Stomach smooth muscle (tissue), 2 donors: ENCODE data around the gene NPAT.
A peak's percentile ranks its signal among the peaks of the same experiment; 100 is the strongest.

ENCODE experiments used
- H3K27ac ChIP-seq: one replicate; pipeline ENCODE4 v1.7.0; 2013; ENCODE audit warnings: mild to moderate bottlenecking, low read length, inconsistent platforms
- H3K27me3 ChIP-seq, 2 donors: one replicate each; pipeline ENCODE4 v1.7.0; 2013; ENCODE audit warnings: low read length in 2 of 2; ENCODE audit not compliant: insufficient read depth in 2 of 2, control insufficient read depth in 1 of 2
- H3K36me3 ChIP-seq, 2 donors: one replicate each; pipeline ENCODE4 v1.7.0; 2013; ENCODE audit warnings: low read length in 2 of 2; ENCODE audit not compliant: control insufficient read depth in 2 of 2, insufficient read depth in 2 of 2
- H3K4me1 ChIP-seq: one replicate; pipeline ENCODE4 v1.7.0; 2013; ENCODE audit warnings: low read length; ENCODE audit not compliant: control insufficient read depth, insufficient read depth
- H3K4me3 ChIP-seq, 2 donors: one replicate each; pipeline ENCODE4 v1.7.0; 2013; ENCODE audit warnings: low read length in 2 of 2
- H3K9ac ChIP-seq, 2 donors: one replicate each; pipeline ENCODE4 v1.7.0; 2013; ENCODE audit warnings: low read length in 2 of 2, mild to moderate bottlenecking in 1 of 2
- H3K9me3 ChIP-seq, 2 donors: one replicate each; pipeline ENCODE4 v1.7.0; 2013; ENCODE audit warnings: low read length in 2 of 2; ENCODE audit not compliant: control insufficient read depth in 2 of 2
- donor health status: healthy.
- donor health status: Pancreatic carcinoma.

Gene NPAT

GRCh38 chr11:108222574-108223347 is at the start of gene NPAT, which contains the start of gene ATM:
Gene NPAT (minus strand): TSS chr11:108222638. CDS start chr11:108222536, 102 bp downstream.
Gene ATM (plus strand): TSS chr11:108223067. CDS start chr11:108227625, 4,558 bp downstream.
- no peaks in the 10 kb centered on the region for H3K27me3 ChIP-seq
- no peaks in the 10 kb centered on the region for H3K36me3 ChIP-seq
- H3K9ac ChIP-seq, result peak within 1 kb of the TSS; percentile 94 to 98
- no peaks in the 10 kb centered on the region for H3K9me3 ChIP-seq
- H3K27ac ChIP-seq, result peak within 1 kb of the TSS; percentile 91
- H3K4me3 ChIP-seq, result peak within 1 kb of the TSS; percentile 96 to 100
- H3K4me1 ChIP-seq, result peaks cover 20% of the 10 kb centered on the region

GRCh38 chr11:108269583-108269982 is 47.1 kb upstream of the NPAT start:
- Histone ChIP-seq H3K9me3 (no peaks in the 10 kb centered on the region), H3K27me3 (no peaks in the 10 kb centered on the region), H3K4me1 (no peaks in the 10 kb centered on the region), H3K27ac (no peak overlapping the region), H3K36me3 (peaks cover 12 to 16% of the 10 kb centered on the region in 2 donors), H3K4me3 (no peak overlapping the region), H3K9ac (no peak overlapping the region)

GRCh38 chr11:108253176-108253575 is 30.7 kb upstream of the NPAT start:
- H3K9ac ChIP-seq, result no peak overlapping the region
- H3K27me3 ChIP-seq, result no peaks in the 10 kb centered on the region
- H3K9me3 ChIP-seq, result no peaks in the 10 kb centered on the region
- no peak overlapping the region for H3K4me3 ChIP-seq
- H3K27ac ChIP-seq, result no peak overlapping the region
- no peaks in the 10 kb centered on the region for H3K4me1 ChIP-seq
- peaks cover 34 to 37% of the 10 kb centered on the region in 2 donors for H3K36me3 ChIP-seq

GRCh38 chr11:108246885-108247284 is 24.4 kb upstream of the NPAT start:
- Histone ChIP-seq H3K27me3 (no peaks in the 10 kb centered on the region), H3K4me1 (no peaks in the 10 kb centered on the region), H3K36me3 (peaks cover 11 to 28% of the 10 kb centered on the region in 2 donors), H3K4me3 (no peak overlapping the region), H3K9ac (no peak overlapping the region), H3K9me3 (no peaks in the 10 kb centered on the region), H3K27ac (no peak overlapping the region)

DNA sequence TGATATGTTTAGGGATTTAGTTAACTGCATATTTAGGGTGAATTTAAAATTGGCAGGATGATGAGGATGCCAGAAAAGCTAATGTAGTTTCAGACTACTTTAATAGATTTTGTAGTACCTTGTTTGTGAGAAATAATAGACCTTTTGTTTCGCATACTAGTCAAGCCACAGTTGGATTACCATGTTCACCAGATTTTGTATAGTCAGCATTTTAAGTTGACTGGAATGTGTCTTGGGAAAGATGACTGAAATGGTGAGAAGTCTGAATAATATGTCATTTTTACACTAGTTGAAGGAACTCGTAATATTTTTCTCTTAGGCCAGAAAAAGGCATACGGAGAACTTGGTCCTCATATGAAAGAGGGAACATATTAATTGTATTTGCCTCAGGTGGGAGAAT is 23.9 kb upstream of the NPAT start:
- H3K4me3 ChIP-seq, result no peak overlapping the region
- H3K4me1 ChIP-seq, result no peaks in the 10 kb centered on the region
- H3K36me3 ChIP-seq, result peaks cover 7 to 22% of the 10 kb centered on the region in 2 donors
- H3K27ac ChIP-seq, result no peak overlapping the region
- no peaks in the 10 kb centered on the region for H3K9me3 ChIP-seq
- H3K9ac ChIP-seq, result no peak overlapping the region
- no peaks in the 10 kb centered on the region for H3K27me3 ChIP-seq

- Histone ChIP-seq H3K27ac (no peak overlapping the region), H3K9ac (no peak overlapping the region), H3K4me3 (no peak overlapping the region), H3K27me3 (no peaks in the 10 kb centered on the region), H3K36me3 (peaks cover 2 to 20% of the 10 kb centered on the region in 2 donors), H3K4me1 (no peaks in the 10 kb centered on the region), H3K9me3 (no peaks in the 10 kb centered on the region)
Observed at GRCh38 chr11:108242422-108242821, 20.0 kb upstream of the NPAT start.

DNA sequence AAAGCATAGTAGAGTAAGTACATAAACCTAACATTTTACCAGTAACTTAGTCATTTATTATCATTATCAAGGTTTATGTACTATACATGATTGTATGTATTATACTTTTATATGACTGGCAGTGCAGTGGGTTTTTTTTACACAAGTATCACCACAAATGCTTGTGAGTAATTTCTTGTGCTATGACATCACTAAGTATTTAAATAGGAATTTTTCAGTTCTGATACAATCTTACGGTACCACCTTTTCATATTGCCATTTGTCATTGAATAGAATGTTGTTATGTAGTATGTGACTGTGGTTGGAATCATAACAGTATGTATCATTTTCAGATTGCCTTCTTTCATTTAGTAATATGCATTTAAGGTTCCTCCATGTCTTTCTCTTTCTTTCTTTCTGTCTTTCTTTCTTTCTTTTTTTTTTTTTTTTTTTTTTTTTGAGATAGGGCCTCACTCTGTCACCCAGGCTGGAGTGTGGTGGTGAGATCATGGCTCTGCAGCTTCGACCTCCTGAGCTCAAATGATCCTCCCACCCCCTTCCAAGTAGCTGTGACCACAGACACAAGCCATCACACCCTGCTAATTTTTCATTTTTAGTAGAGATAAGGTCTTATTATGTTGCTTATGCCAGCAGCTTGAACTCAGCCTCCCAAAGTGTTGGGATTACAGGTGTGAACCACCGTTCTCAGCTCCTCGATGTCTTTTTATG is 19.0 kb upstream of the NPAT start:
- Histone ChIP-seq H3K27ac (no peak overlapping the region), H3K27me3 (no peaks in the 10 kb centered on the region), H3K9me3 (no peaks in the 10 kb centered on the region), H3K36me3 (peaks cover 5 to 24% of the 10 kb centered on the region in 2 donors), H3K4me3 (no peak overlapping the region), H3K9ac (no peak overlapping the region), H3K4me1 (no peaks in the 10 kb centered on the region)

DNA sequence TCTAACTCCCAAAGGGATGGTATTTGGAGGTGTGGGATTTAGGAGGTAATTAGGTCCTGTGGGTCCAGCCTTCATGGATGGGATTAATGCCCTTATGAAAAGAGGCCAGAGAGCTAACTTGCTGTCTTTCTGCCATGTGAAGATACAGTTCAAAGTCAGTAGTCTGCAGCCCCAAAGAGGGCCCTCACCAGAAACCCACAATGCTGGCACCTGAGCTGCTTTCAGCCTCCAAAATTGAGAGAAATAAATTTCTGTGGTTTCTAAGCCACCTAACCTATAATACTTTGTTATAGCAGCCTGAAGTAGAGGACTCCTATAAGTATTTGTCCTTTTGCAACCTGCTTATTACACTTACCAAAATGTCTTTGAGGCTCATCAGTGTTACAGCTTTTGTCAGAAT is 16.6 kb upstream of the NPAT start:
- Histone ChIP-seq H3K4me1 (no peaks in the 10 kb centered on the region), H3K9me3 (no peaks in the 10 kb centered on the region), H3K9ac (no peak overlapping the region), H3K27me3 (no peaks in the 10 kb centered on the region), H3K27ac (no peak overlapping the region), H3K4me3 (no peak overlapping the region), H3K36me3 (peaks cover 10 to 21% of the 10 kb centered on the region in 2 donors)

GRCh38 chr11:108237058-108237481 is 14.6 kb upstream of the NPAT start:
- no peak overlapping the region for H3K27ac ChIP-seq
- no peak overlapping the region for H3K4me3 ChIP-seq
- peaks cover 10 to 21% of the 10 kb centered on the region in 2 donors for H3K36me3 ChIP-seq
- no peaks in the 10 kb centered on the region for H3K27me3 ChIP-seq
- no peaks in the 10 kb centered on the region for H3K4me1 ChIP-seq
- H3K9ac ChIP-seq, result no peak overlapping the region
- H3K9me3 ChIP-seq, result no peaks in the 10 kb centered on the region

DNA sequence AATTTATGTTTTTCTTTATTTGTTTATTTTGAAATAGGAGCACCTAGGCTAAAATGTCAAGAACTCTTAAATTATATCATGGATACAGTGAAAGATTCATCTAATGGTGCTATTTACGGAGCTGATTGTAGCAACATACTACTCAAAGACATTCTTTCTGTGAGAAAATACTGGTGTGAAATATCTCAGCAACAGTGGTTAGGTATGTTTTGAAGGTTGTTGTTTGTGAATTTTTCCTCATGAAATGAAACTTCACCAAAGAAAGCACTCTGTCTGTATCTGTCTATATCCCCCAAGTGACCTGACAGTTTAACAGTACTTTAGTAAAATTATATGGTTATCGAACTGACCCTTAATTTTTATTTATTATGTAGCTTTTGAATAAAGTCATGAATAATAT is 13.2 kb upstream of the NPAT start:
- Histone ChIP-seq H3K9me3 (no peaks in the 10 kb centered on the region), H3K36me3 (peaks cover 11 to 21% of the 10 kb centered on the region in 2 donors), H3K4me1 (no peaks in the 10 kb centered on the region), H3K4me3 (no peak overlapping the region), H3K27me3 (no peaks in the 10 kb centered on the region), H3K9ac (no peak overlapping the region), H3K27ac (no peak overlapping the region)

- H3K36me3 ChIP-seq, result peaks cover 14 to 22% of the 10 kb centered on the region in 2 donors
- no peaks in the 10 kb centered on the region for H3K27me3 ChIP-seq
- no peak overlapping the region for H3K9ac ChIP-seq
- no peaks in the 10 kb centered on the region for H3K4me1 ChIP-seq
- H3K9me3 ChIP-seq, result no peaks in the 10 kb centered on the region
- no peak overlapping the region for H3K4me3 ChIP-seq
- H3K27ac ChIP-seq, result no peak overlapping the region
Observed at GRCh38 chr11:108235192-108235591, 12.8 kb upstream of the NPAT start.
